Bronchial epithelial cell (primary cell): Measurements from ENCODE around the gene ETV6. TPM values are rescaled to one million over a fixed set of nuclear protein-coding genes. Genes with fewer than 3 reads are reported as not detected.

Experiments used
- DNase-seq: peaks from one replicate; pipeline ENCODE4 v3.0.0-alpha.2; 2010; ENCODE audit warnings: low read depth
- FAIRE-seq: peaks from 2 replicates; lab custom pipeline; 2011; peaks lifted over from hg19 to GRCh38; lab: Jason Lieb, UNC
- H3K27me3 ChIP-seq: 2 replicates; pipeline ENCODE4 v1.5.1; 2011; ENCODE audit warnings: low read length; ENCODE audit not compliant: control insufficient read depth, insufficient read depth
- H3K36me3 ChIP-seq: 2 replicates; pipeline ENCODE4 v1.5.1; 2011; ENCODE audit warnings: low read length; ENCODE audit not compliant: control insufficient read depth, insufficient read depth
- H3K4me3 ChIP-seq: 2 replicates; pipeline ENCODE4 v1.5.1; 2011; ENCODE audit warnings: mild to moderate bottlenecking, low read depth, low read length, control low read depth
- total RNA-seq: library from RNA; depleted of rRNA; stranded (reverse); fragments of >200 nt; gene quantifications from 2 replicates; pipeline ENCODE4 v1.2.1, GENCODE V29; 2014
- TF ChIP-seq, protein P1 (sequence below): IDR thresholded peaks from 2 replicates; pipeline ENCODE4 v1.5.1; 2011; ENCODE audit warnings: mild to moderate bottlenecking, moderate library complexity, low read length, control low read depth, inconsistent platforms; ENCODE audit not compliant: insufficient read depth, severe bottlenecking

The ETV6 gene
- total RNA-seq, 1 donor from 2014 or later: 2.6 TPM

DNA sequence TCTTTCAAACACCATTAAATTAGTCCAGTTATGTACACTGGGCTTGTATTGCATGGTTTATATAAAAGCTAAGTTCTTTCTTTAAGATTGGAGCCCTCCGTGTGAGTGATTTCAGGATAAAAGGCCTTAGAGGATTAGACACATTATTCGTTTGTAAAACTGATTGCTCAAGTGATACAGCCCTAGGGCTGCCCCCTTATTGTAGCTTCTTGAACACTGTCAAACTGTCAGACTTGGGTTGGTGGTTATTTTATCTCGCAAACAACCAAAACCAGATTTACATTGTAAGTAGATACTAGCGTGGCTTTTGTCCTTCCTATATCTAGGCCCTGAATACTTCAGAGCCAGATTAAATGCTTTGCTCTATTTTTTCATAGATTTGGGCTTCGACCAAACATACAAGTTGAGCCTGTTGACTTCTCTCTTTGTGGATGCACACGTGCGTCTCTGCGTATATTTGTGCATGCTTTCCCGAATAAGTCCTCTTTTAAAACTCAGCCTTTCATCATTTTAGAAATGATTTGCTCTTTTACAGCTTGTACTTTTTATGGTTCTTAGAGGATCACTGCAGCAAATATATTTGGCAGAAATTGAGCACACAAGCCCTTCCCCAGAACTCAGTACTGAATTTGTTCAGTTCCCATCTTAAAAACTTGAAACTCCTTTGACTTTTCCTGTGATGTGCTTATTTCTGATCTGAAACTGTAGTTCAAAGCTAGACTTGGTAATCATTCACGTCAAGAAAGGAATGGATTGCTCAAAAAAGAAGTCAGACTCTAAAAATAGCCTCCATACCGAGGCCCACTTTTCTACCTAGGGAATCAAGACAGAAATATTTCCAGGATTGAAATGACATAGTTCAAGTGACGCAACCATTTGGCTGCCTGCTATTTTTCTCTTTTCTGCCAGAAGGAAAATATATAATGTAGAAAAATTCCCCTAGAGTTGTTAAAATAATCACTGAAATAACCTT is 129.5 kb downstream of the ETV6 start:
- FAIRE-seq (no peak), DNase-seq (peak; percentile 14)
- Histone ChIP-seq H3K36me3 (peaks cover 3% of the 10 kb centered on the region), H3K4me3 (no peak overlapping the region), H3K27me3 (no peaks in the 10 kb centered on the region)
- TF ChIP-seq, protein P1, sequence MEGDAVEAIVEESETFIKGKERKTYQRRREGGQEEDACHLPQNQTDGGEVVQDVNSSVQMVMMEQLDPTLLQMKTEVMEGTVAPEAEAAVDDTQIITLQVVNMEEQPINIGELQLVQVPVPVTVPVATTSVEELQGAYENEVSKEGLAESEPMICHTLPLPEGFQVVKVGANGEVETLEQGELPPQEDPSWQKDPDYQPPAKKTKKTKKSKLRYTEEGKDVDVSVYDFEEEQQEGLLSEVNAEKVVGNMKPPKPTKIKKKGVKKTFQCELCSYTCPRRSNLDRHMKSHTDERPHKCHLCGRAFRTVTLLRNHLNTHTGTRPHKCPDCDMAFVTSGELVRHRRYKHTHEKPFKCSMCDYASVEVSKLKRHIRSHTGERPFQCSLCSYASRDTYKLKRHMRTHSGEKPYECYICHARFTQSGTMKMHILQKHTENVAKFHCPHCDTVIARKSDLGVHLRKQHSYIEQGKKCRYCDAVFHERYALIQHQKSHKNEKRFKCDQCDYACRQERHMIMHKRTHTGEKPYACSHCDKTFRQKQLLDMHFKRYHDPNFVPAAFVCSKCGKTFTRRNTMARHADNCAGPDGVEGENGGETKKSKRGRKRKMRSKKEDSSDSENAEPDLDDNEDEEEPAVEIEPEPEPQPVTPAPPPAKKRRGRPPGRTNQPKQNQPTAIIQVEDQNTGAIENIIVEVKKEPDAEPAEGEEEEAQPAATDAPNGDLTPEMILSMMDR: no peak

DNA sequence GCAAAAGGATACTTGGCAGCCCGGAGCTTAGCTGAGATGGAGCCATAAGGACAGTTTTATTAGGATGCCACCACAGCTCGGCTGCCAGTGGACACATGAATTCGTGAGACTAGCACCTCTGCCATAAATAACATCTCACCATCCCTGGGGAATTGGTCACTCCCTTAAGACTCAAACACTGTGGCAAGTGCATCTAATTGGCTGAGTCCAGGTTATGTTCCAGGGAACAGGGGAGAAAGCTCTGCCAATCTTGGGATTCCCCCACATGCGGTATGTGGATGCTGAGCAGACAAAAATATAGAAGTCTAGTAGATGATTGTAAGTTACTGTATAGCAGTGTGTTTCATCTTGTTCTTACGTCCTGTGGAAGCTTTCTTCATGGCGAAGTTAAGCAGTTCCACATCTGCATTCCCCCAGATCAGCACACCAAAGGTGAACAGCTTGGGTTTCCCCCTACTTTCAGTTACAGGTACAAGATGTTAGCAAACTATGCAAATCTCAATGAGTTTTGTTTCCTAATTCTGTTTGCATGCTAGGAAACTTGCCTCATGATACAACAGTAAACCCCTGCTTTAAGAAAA is 131.1 kb downstream of the ETV6 start:
- no peak for DNase-seq
- TF ChIP-seq, protein P1: no peak
- H3K4me3 ChIP-seq: no peak overlapping the region
- FAIRE-seq: no peak
- peaks cover 3% of the 10 kb centered on the region for H3K36me3 ChIP-seq
- no peaks in the 10 kb centered on the region for H3K27me3 ChIP-seq

DNA sequence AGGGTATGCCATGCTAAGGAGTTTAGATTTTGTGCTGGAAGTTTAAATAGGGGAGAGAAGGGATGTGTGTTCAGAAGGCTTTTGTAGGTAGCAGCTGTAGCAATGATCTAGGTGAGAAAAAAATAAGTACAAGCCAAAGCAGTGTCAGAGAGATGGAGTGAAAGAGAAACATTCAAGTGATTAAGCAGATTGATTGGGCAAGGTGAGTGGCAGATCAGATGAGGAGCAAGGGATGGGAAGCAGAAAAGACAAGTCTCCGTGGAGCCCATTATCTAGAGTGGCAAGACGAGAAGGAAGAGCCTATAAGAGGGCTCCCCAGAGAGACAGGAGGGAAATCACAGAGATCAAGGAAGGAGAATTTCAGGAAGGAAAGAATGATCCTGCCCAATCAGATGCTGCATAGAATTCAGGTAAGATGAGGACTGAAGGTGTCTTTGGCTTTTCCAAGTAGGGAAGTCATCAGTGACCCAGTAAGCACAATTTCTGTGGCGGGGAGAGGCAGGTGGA is 133.5 kb downstream of the ETV6 start:
- H3K36me3 ChIP-seq: peaks cover 2% of the 10 kb centered on the region
- H3K27me3 ChIP-seq: no peaks in the 10 kb centered on the region
- FAIRE-seq (no peak), DNase-seq (no peak)
- H3K4me3 ChIP-seq: no peak overlapping the region
- TF ChIP-seq, protein P1: no peak

DNA sequence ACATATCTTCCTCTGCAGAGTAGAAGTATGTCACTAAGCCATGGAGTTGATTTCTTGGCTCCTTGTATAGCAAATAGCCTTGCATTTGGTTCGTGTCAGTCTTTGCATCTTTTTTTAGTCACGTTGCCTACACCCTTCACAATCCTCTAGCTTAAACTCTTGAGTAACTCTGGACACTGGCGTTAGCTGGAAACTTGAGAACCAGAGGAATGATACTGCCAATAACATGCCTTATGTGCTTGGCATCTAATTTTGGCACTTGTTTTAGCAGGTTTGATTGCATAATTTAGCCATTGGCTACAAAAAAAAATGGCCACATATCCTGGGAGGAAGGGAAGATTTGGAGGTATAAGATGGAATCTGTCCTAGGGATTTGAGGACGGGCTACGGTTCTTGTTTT is 136.2 kb downstream of the ETV6 start:
- no peaks in the 10 kb centered on the region for H3K36me3 ChIP-seq
- FAIRE-seq: peak; percentile 84
- TF ChIP-seq, protein P1: no peak
- peak; percentile 93 for DNase-seq
- H3K27me3 ChIP-seq: no peaks in the 10 kb centered on the region
- no peak overlapping the region for H3K4me3 ChIP-seq

DNA sequence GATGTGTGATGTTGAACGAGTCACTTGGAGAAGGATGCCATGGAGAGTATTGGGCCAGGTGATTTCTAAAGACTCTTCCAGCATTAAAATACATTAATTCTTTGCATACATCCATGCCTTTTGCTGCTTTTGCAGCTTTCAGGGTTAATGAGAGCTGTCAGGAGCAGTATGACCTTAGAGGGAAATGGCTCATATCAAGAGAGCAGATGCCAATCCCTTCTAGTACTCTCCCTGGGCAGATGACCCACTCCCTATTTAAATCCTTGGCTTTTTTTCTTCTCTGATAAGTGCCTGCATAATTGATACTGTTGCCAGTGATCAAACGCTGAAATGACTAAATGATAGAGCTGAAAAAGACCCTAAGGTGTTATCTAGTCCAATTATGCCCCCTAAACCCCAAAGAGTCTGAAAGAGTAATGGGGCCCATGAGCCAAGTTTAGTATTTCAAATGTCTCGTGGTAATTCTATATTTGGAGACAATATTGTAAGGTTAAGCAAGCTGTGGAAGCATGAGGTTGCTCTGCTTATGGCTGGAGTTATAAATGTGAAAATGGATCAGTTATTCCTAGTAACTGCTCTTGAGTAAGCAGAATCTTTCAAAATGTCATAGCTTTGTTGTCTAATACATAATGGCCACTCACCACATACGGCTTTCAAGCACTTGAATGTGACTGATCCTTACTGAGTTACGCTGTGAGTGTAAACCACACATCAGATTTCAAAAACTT is 137.3 kb downstream of the ETV6 start:
- H3K27me3 ChIP-seq: no peaks in the 10 kb centered on the region
- DNase-seq (no peak), FAIRE-seq (no peak)
- H3K4me3 ChIP-seq: no peak overlapping the region
- TF ChIP-seq, protein P1: no peak
- H3K36me3 ChIP-seq: no peaks in the 10 kb centered on the region
